Testis (tissue), 3 donors: Measurements from ENCODE around the gene CLCF1. TPM values are rescaled to one million over a fixed set of nuclear protein-coding genes. Genes with fewer than 3 reads are reported as not detected.

Experiments used
- DNase-seq: peaks from one replicate; pipeline ENCODE4 v3.0.0-alpha.2; 2019
- H3K27ac ChIP-seq, 2 donors: fragments of 200-600 bp; sonication (generic); one replicate each; pipeline ENCODE4 v1.5.1; 2019
- H3K27me3 ChIP-seq: fragments of 200-600 bp; sonication (generic); one replicate; pipeline ENCODE4 v1.5.1; 2019
- H3K36me3 ChIP-seq: fragments of 200-600 bp; sonication (generic); one replicate; pipeline ENCODE4 v1.5.1; 2017; ENCODE audit warnings: low read depth; ENCODE audit errors: missing control alignments
- H3K4me1 ChIP-seq: fragments of 200-600 bp; sonication (generic); one replicate; pipeline ENCODE4 v1.5.1; 2019
- H3K4me3 ChIP-seq, 2 donors: fragments of 200-600 bp; sonication (generic); one replicate each; pipeline ENCODE4 v1.5.1; 2017 to 2019
- H3K9me3 ChIP-seq: fragments of 200-600 bp; sonication (generic); one replicate; pipeline ENCODE4 v1.5.1; 2017
- POLR2A ChIP-seq: fragments of 450-650 bp; IDR thresholded peaks from one replicate; pipeline ENCODE4 v1.6.1; 2017; ENCODE audit warnings: antibody characterized with exemption, mild to moderate bottlenecking, moderate library complexity
- WGBS, 2 donors: methylation state at CpG; one replicate each; pipeline ENCODE4 v1.1.5; 2018; 5-methylcytosine and 5-hydroxymethylcytosine counted together
- intact Hi-C: fragments of 100-400 bp; cut with DNase I; formaldehyde crosslinking; loops from one replicate; pipeline ENCODE4 v1.15.1; 2023; ENCODE audit warnings: low total_unique reads
- polyA plus RNA-seq: library from polyadenylated mRNA; stranded (reverse); fragments of 350-450 nt; fragmentation: Illumina TruSeq; extraction: RNeasy Lipid Tissue Mini Kit (QIAGEN cat#74804); gene quantifications from one replicate; pipeline ENCODE4 v1.2.3, GENCODE V29; 2014; ENCODE audit warnings: low read depth, low replicate concordance; ENCODE audit not compliant: insufficient read depth
- total RNA-seq, 2 donors: library from RNA; depleted of rRNA; stranded (reverse); fragments of >200 nt; gene quantifications; one replicate each; pipeline ENCODE4 v1.2.3, GENCODE V29; 2016
- TF ChIP-seq, protein P1 (sequence below), 3 experiments: fragments of 450-650 bp in 2 of 3; fragments of 200-600 bp in 1 of 3; sonication (generic) in 1 of 3; IDR thresholded peaks; one replicate each; pipeline ENCODE4 v1.5.1; 2016 to 2019; ENCODE audit warnings: antibody characterized with exemption in 3 of 3, mild to moderate bottlenecking in 2 of 3, moderate library complexity in 1 of 3

The CLCF1 gene
- total and polyA plus RNA-seq, 3 donors from 2014 or later: 2.7 to 6.8 (median 3.7) TPM

DNA sequence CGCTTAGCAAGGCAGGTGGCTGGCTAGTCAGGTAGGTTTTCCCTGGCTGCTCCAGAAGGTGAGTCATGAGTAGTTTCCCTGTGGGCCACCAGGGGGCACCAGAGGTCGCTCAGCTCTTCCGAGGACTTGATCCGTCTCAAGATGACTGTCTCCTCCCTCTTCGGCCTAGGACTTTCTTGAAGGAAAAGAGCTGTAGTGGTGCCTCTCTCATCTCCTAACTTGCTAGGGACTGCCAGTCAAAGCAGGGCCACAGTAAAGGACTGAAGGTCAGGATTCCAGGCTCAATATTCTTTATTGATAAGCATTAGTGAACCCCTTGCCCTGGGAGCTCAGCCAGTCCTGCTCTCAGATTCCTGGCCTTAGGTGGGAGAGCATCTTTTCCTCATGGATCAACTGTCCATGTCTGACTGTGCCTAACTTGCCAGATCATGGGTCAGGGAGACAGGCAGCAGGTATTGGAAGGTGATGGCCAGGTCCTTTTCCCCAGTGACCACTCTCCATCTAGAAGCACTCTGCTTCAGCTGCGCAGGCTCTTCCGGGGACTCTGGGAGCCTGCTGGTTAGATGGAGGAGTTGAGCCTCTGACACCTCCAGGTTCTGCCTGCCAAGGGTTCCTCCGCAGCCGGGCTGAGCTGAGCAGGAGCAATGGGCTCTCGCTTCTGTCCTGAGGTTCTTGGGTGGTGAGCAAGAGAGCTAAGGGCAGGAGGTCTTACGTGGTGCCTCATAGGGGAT lies 22.0 kb downstream of the CLCF1 start:
- no peaks in the 10 kb centered on the region for H3K27me3 ChIP-seq
- intact Hi-C loops: loop anchor here (5.0 kb wide), 1 partner anchor 36 kb away; no protein-coding TSS in a partner anchor
- H3K4me3 ChIP-seq: no peak overlapping the region
- TF ChIP-seq, protein P1, sequence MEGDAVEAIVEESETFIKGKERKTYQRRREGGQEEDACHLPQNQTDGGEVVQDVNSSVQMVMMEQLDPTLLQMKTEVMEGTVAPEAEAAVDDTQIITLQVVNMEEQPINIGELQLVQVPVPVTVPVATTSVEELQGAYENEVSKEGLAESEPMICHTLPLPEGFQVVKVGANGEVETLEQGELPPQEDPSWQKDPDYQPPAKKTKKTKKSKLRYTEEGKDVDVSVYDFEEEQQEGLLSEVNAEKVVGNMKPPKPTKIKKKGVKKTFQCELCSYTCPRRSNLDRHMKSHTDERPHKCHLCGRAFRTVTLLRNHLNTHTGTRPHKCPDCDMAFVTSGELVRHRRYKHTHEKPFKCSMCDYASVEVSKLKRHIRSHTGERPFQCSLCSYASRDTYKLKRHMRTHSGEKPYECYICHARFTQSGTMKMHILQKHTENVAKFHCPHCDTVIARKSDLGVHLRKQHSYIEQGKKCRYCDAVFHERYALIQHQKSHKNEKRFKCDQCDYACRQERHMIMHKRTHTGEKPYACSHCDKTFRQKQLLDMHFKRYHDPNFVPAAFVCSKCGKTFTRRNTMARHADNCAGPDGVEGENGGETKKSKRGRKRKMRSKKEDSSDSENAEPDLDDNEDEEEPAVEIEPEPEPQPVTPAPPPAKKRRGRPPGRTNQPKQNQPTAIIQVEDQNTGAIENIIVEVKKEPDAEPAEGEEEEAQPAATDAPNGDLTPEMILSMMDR (IDR thresholded peaks at IDR 0.05): peak; percentile 83 to 94 (median 90)
- TF ChIP-seq POLR2A: no peak
- H3K9me3 ChIP-seq: no peaks in the 10 kb centered on the region
- 50 to 55% methylated on average over 9 to 11 of the region's 11 CpGs for WGBS, 2 donors
- peak; percentile 62 for DNase-seq
- no peaks in the 10 kb centered on the region for H3K36me3 ChIP-seq
- peaks cover 39% of the 10 kb centered on the region for H3K4me1 ChIP-seq
- peak overlapping the region in 1 of 2 donors; percentile 97 for H3K27ac ChIP-seq

DNA sequence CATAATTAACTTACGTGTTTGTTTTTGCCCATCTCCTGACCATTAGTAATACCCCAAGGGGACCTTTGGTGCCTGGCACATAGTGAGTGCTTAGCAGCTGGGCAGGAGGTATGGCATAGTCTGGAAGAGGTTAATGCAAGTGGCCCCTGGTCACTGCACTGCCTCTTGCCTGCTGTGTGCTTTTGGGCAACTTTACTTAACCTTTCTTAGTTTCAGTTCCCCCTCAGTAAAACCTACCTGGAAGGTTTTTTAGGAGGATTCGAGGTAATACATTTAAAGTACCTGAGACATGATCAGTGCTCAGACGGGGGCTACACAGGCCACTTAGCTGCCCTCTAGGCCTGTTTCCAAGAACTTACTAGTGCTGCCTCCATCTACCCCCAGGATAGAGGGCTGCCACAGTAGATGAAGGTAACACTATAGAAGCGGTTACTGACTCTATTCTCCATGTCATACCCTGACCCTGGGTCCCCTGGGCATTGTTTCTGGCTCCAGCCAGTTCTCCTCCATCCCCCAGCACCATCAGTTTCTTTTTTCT lies 23.4 kb downstream of the CLCF1 start:
- intact Hi-C loops: loop anchor here (5.0 kb wide), 1 partner anchor 37 kb away; no protein-coding TSS in a partner anchor
- Histone ChIP-seq H3K27ac (no peak overlapping the region), H3K27me3 (no peaks in the 10 kb centered on the region), H3K36me3 (no peaks in the 10 kb centered on the region), H3K9me3 (no peaks in the 10 kb centered on the region), H3K4me3 (no peak overlapping the region), H3K4me1 (peaks cover 28% of the 10 kb centered on the region)
- TF ChIP-seq POLR2A: no peak
- TF ChIP-seq, protein P1 (IDR thresholded peaks at IDR 0.05): no peak
- 84 to 87% methylated on average over 4 of the region's 4 CpGs for WGBS, 2 donors
- no peak for DNase-seq

DNA sequence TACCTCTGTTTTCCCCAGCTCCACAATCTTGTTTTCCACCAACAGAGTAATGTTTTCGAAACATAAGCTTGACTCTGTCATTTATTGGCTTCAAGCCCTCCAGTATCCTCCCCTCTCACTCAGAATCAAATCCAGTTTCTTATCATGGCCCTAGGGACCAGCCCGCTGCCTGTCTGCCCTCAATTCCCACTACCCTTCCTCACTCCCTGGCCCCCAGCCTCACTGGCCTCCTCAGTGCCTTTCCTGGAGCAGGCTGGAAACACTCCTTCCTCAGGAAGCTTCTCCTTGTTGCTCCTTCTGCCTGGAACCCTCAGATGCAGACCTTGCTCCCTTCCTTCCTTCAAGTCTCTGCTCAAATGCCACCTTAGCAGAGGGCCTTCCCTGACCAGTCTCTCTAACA lies 23.9 kb downstream of the CLCF1 start:
- 76 to 93% methylated on average over 2 of the region's 2 CpGs for WGBS, 2 donors
- Histone ChIP-seq H3K4me3 (no peak overlapping the region), H3K9me3 (no peaks in the 10 kb centered on the region), H3K36me3 (no peaks in the 10 kb centered on the region), H3K27ac (no peak overlapping the region), H3K27me3 (no peaks in the 10 kb centered on the region), H3K4me1 (peaks cover 22% of the 10 kb centered on the region)
- TF ChIP-seq, protein P1 (IDR thresholded peaks at IDR 0.05): no peak
- TF ChIP-seq POLR2A: no peak
- intact Hi-C loops: no loop called here
- DNase-seq: no peak

DNA sequence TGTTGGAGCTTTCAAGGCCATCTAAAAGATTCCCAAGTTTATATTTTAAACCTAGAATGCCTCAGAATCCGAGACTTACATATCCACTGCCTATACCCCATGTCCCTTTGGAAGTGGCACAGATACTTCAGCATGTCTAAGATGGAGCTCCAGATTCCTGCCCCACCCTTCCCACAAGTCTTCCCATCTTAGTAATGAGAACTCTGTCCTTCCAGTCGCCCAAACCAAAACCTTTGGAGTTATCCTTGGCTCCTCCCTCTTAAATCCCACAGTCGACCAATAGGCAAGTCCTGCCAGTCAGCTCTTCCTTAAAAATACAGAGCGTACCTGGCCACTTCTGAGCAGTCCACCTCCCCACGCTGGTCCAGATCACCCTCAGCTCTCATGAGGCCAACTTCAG lies 24.4 kb downstream of the CLCF1 start:
- TF ChIP-seq POLR2A: no peak
- TF ChIP-seq, protein P1 (IDR thresholded peaks at IDR 0.05): no peak

More for the DNA sequence above, 24.4 kb downstream of the CLCF1 start:
- DNase-seq: no peak
- H3K27ac ChIP-seq: no peak overlapping the region
- no peaks in the 10 kb centered on the region for H3K36me3 ChIP-seq
- intact Hi-C loops: no loop called here
- no peaks in the 10 kb centered on the region for H3K27me3 ChIP-seq
- 74 to 82% methylated on average over 5 of the region's 5 CpGs for WGBS, 2 donors
- H3K9me3 ChIP-seq: no peaks in the 10 kb centered on the region
- no peak overlapping the region for H3K4me3 ChIP-seq
- peaks cover 18% of the 10 kb centered on the region for H3K4me1 ChIP-seq
